ENCODE data around the gene KEAP1.
"Not testable (repeated sequence)": the region's sequence is repeated elsewhere in the genome, so short reads cannot be mapped to it uniquely, and the experiment has no call there.

KEAP1 gene

DNA sequence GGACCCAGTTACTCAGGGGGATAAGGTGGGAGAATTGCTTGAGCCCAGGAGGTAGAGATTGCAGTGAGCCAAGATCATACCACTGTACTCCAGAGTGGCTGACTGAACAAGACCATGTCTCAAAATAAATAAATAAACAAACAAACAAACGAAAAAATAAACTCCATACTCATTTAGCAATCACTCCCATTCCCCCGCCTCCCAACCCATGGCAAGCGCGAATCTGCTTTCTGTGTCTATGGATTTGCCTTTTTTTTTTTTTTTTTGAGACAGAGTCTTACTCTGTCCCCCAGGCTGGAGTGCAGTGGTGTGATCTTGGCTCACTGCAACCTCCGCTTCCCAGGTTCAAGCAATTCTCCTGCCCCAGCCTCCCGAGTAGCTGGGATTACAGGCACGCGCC is 23.7 kb upstream of the KEAP1 start:
- DNase-seq; intact Hi-C loops (cut with DNase I): not testable (repeated sequence)

DNA sequence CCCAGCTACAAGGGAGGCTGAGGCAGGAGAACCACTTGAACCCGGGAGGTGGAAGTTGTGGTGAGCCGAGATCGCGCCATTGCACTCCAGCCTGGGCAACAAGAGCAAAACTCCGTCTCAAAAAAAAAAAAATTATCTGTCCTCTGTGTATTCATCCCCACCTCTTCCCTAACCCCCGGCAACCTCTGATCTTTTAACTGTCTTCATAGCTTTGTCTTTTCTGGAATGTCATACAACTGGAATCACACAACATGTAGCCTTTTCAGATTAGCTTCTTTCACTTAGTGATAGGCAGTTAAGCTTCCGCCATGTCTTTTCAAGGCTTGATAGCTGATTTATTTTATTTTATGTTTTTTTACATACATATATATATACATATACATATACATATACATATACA is 22.5 kb upstream of the KEAP1 start:
- DNase-seq: no peak
- intact Hi-C loops (cut with DNase I): no loop called here

DNA sequence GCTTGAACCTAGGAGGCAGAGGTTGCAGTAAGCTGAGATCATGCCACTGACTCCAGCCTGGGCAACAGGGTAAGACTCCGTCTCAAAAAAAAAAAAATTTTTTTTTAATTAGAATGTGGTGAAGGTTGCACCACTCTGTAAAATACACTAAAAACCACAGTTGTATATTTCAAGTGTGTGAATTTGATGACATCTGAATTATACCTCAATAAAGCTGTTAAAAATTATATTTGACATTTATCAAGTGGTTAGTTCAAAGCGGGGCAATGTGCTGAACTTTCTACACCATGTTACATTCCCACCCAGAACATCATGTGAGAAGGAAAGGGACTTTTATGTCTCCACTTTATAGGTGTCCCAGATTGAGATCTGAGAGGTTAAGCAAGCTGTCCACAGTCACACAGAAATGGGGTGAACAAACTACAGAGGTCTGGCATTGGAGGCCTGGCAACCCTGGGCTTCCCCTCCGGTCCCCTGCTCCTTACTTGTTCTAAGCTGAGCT is 20.0 kb upstream of the KEAP1 start:
- no peak for DNase-seq
- intact Hi-C loops (cut with DNase I): no loop called here

DNA sequence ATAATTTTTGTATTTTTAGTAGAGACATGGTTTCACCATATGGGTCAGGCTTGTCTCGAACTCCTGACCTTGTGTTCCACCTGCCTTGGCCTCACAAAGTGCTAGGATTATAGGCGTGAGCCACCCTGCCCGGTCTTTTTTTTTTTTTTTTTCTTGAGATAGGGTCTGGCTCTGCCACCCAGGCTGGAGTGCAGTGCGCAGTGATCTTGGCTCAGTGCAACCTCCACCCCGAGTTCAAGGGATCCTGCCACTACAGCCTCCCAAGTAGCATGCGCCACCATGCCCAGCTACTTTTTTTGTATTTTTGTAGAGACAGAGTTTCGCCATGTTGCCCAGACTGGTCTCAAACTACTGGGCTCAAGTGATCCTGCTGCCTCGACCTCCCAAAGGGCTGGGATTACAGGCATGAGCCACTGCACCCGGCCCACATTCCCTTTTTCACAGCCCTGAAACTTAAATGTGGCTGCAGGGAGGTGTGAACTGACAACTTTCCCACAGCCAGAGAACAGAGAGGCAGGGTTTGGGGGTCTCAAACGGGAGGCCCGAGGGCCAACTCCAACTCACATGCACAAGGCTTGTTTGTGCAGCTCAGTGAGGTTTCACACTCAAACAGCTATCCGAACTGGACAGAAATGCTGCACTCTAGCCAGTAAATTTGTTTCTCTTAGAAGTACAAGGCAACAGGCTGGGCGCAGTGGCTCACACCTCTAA is 18.5 kb upstream of the KEAP1 start:
- peak in 1 of 10 donors; percentile 74 for DNase-seq
- intact Hi-C loops (cut with DNase I): no loop called here

DNA sequence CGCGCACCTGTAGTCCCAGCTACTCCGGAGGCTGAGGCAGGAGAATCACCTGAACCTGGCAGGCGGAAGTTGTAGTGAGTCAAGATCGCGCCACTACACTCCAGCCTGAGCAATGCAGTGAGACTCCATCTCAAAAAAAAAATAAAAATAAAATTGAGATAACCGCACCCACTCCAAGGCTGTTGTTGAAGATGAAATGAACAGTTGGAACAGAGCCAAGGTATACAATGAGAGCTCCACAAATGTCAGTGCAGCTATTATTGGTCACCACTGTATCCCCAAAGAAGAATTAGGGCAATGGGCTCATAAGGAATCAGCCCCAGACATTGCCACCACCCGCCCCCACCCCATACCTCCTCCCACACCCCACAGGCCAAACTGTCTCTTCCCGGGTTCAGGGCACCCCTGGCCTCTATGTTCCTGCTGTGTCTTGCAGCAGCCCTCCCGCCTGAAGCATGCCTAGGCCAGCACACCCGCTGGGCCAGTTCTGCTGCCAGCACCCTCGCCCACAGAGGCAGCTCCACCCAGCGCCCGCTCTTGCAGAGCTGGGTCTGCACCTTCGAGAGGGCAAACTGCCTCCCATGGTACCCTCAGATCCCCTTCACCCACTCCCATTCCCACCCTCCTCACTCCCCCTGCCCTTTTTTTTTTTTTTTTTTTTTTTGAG is 17.6 kb upstream of the KEAP1 start:
- no peak for DNase-seq
- intact Hi-C loops (cut with DNase I): no loop called here

DNA sequence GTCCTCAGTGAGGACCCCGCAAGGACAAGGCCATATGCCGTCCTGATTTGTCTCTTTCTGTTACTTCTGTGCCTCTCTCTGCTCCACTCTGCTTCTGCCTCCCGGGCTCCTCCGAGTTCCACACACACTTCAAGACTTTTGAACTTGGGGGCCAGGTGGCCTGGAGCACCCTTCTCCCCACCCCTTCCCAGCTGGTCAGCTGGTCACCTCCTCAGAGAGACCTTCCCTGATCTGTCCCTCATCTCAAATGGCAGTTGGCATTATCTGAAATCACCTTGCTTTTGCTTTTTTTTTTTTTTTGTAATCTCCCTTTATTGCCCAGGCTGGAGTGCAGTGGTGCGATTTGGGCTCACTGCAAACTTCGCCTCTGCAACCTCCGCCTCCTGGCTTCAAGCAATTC is 16.3 kb upstream of the KEAP1 start:
- intact Hi-C loops (cut with DNase I): no loop called here
- no peak for DNase-seq

DNA sequence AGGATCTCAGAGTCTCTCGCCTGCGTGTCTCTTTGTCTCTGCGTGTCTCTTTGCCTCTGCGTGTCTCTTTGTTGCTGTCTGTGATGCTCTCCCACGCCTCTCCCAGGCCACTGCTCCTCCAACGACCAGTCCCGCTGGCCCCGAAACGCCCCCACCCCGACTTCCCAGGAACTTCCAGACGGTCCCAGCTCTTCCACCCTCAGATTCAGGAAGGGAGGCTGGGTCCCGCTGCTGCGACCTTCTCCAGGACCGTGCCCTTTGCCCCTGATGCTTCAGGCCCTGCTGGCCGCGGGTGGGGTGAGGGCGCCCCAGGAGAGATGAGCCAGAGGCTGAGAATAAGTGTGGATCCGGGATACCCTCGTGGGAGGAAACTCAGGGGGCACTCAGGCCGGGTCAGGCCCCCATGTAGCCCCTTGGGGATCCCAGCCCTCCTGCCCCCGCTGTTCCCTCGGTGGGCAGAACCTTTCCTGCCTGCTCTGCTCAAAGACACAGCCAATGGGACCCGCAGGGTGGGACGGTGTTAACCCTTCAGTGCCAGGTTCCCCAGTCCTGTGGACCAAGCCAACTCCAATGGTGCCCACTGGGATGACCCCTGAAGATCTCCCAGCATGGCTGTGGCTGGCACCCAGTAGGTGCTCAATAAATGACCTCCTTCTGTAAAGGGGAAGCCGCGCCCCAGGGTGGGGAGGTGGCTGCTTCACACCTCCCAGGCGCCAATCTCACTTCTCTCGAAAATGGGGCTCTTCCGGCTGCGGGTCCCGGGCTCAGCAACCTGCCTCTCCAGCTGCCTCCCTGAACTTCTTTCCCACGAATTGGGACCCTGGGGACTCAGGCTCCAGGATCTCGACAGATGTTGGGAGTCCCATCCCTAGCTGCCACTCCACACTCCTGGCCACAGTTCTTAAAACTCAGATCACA is 15.5 kb upstream of the KEAP1 start:
- intact Hi-C loops (cut with DNase I): no loop called here
- peak in 4 of 10 donors; percentile 15 to 88 (median 46) for DNase-seq

DNA sequence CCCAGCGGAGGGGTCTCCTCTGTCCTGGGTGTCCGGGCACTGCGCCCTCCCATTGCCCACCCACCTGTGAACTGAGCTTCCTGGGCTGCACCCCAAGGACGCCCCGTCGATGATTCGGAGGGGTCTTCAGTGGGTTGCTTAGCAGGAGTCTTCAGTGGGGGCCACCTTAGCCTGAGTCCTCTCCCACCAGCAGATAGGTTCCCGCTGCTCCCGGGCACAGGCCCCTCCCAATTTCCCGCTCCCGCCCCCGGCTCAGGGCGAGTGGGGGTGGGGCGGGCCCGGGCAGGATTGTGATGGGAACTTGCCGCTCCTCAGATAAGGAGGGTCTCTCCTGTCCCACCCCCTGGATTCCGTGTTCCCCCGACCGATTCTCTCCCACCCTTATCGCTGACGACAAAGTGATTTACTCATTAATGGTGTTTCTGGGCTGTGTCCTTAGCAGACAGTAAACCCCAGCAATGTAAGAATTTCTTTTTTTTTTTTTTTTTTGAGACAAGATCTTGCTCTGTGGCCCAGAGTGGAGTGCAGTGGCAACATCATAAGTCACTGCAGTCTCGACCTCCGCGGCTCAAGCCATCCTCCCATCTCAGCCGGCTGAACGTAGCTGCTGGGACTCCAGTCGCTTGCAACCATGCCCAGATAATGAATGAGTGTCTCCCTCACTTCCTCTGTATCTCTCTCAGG is 14.7 kb upstream of the KEAP1 start:
- DNase-seq: peak in 7 of 10 donors; percentile 31 to 94 (median 54)
- intact Hi-C loops (cut with DNase I): no loop called here

DNA sequence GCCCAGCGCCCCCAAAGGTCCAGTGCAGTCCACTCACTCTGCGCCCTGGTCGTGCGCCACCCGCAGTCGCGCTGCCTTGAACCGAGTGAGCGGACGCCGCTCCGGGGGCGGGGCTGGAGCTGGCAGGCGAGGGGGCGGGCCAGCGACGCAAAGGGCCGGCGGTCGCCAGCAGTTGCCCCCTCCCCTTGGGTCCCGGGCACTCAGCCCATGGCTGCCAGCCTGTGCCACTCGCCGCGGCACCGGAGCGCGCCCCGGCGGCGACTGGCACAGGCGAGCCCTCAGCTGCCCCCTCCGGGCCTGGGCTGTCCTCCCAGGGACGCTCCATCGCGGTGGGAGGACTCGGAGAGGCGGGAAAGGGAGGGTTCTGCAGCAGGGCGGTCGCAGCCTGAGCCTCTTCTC is 14.2 kb upstream of the KEAP1 start, which contains the start of gene S1PR5:
TSS of gene S1PR5 (minus strand) at position 87 of the 399 bp plus-strand sequence. CDS start 2,436 bp downstream, outside the sequence.
- intact Hi-C loops (cut with DNase I): no loop called here
- DNase-seq: peak; percentile 71 to 98 (median 82)

DNA sequence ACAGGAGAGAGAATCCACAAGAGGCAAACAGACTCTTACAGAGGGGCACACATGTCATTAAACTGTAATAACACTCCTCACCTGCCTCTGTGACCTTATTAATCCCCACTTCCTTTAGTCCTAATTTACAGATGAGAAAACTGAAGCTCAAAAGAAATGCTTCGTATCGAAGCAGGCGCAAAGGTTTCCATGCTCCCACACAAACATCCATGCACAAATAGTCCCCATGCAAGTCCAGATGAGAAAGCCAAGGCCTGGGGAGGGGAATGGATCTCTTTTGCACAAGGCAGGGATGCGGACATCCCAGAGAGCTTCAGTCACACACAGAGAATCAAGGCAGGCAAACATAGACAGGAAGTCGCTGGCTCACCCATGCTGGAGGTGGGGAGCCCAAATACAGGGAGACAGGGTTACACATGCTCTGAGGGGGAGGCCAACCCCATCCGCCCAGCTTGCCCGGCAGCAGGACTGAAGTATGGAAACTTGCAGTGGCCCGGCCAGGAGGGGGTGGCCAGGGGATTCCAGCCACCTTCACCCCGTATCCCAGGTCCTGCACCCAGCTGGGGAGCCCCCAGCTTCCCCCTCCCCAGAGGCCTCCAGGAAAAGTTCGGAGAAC is 13.6 kb upstream of the KEAP1 start:
- intact Hi-C loops (cut with DNase I): no loop called here
- DNase-seq: no peak

DNA sequence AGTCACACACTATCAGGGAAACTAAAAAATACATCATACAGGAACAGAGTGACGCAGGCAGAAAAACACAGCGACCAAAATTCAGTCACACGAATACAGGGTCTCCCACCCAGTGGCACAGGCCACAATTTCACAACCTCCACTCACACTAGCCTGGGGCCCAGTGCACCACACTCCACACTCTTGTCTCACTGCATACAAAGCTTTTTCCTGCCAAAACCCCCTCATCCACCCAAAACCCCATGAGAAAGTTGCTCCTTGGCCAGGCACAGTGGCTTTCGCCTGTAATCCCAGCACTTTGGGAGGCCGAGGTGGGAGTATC is 12.9 kb upstream of the KEAP1 start:
- intact Hi-C loops (cut with DNase I): no loop called here
- DNase-seq: no peak

DNA sequence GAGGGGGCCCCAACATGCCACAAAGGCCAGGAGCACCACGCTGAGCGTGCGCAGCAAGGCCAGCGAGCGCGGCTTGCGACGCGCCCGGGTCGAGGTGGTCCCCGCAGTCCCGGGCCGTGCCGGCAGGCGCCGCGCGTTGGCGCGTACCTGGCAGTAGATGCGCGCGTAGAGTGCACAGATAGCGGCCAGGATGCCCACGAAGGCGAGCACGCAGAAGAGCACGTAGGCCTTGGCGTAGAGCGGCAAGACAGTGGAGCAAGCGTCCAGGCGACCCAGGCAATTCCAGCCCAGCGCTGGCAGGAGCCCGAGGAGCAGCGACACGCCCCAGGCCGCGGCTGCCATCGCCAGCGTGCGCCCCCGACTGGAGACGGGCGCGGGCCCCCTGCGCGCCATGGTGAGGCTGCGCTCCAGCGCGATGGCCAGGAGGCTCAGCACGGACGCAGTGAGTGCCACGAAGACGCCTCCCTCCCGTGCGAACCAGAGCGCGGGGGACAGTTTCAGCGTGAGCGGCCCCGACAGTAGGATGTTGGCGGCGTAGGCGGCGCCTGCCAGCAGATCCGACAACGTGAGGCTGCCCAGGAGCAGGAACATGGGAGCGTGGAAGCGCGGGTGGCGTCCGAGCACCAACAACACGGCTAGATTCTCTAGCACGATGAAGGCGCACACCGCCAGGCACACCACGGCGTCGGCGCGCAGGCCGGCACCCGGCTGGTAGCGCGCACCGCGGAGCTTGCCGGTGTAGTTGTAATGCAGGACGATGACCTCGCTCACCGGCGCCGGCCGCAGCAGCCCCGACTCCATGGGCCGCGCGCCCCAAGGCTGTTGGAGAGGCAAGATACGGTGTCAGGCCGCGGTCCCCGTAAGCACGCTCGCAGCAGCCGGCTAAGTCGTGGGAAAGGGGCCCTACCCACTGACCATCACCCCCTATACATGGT is 11.3 kb upstream of the KEAP1 start:
- intact Hi-C loops (cut with DNase I): no loop called here

DNA sequence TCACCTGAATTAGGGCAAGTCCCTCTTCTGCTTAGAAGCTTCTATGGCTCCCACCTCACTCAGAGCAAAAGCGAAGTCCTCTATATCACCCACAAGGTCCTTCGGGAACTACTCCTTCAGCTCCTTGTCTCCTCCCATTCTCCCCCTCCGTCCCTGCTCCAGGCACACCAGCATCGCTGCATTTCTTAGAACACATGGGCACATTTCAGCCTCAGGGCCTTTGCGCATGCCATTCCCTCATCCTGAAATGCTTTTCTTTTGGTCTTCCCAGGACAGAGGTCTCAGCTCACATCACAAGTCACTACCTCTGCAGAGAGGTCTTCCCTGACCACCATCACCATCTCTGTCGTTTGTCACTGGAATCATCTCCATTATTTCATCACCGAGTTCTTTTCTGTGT is 10.1 kb upstream of the KEAP1 start:
- DNase-seq: no peak
- intact Hi-C loops (cut with DNase I): no loop called here

More for the DNA sequence above, 11.3 kb upstream of the KEAP1 start:
- peak in 2 of 10 donors; percentile 44 to 89 for DNase-seq

DNA sequence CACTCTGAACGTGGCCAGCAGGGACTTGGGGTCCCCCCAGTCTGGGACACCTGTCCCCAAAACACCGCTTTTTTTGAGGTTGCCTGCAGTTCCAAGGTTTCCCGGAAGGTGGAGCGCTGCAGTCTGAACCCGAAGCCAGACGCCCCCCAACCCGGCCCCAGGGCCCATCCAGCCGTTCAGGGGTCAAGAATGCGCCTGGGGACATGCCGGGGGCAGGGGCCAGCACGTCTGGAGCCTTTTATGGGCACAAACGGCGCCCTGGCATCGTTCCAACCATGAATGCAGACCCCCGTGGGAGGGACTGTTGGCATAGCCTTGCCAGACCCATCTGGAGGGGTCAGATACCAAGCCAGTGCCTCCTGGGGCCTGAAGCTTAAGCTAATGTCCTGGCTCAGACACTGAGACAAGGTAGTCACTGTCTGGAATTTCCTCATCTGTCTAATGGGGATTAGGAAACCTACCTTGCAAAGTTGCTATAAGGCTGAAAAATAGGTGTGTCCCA is 7.2 kb upstream of the KEAP1 start:
- intact Hi-C loops (cut with DNase I): no loop called here
- peak in 2 of 10 donors; percentile 19 to 87 for DNase-seq

DNA sequence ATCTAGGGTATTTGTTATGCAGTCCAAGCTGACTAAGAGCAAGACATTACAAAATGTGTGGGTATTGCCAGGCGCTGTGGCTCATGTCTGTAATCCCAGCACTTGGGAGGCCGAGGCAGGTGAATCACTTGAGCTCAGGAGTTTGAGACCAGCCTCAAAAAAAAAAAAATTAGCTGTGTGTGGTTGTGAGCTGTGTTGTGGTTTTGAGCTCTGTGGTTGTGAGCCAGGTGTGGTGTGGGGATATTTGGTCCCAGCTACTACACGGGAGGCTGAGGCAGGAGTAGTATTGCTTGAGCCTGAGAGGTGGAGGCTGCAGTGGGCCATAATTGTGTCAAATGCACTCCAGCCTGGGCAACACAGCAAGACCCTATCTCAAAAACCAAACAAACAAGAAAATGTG is 5.6 kb upstream of the KEAP1 start:
- intact Hi-C loops (cut with DNase I): loop anchor here (10.0 kb wide), 1 partner anchor 146 kb away; the partner anchor contains the start of gene ILF3
- DNase-seq: no peak

DNA sequence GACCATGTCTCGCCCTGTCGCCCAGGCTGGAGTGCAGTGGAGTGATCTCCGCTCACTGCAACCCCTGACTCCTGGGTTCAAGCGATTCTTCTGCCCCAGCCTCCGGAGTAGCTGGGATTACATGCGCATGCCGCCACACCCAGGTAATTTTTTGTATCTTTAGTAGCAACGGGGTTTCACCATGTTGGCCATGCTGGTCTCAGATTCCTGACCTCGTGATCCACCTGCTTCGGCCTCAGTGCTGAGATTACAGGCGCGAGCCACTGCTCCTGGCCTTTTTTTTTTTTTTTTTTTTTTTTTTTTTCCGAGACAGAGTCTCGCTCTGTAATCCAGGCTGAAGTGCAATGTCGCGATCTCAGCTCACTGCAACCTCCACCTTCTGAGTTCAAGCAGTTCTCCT is 4.9 kb upstream of the KEAP1 start:
- no peak for DNase-seq
- intact Hi-C loops (cut with DNase I): loop anchor here (10.0 kb wide), 1 partner anchor 147 kb away; the partner anchor contains the start of gene ILF3

DNA sequence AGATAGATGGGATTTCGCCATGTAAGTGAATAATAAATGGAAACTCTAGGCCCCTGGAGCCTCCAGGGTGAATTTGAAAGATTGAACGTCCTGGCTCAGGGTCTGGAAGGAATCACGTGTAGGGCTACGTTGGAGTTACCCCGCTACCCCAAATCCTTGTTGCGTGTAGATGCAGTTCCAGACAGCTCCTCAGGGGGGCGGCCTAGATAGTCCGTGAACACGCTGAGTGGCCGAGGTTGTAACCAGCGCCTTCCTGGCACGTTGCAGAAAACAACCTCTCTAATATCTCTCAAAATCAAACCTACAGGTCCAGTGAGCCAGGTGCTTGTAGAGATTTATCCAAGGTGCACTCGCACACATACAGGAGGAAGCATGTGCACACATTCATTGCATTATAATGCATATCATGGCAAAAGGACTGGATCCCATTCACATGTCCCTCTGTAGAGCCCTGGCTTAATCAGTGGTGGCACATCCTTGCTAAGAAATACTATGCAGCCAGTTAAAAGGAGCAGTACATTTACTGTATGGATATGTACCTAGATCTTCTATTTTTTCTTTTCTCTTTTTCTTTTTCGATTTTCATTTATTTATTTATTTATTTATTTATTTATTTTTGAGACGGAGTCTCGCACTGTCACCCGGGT is 2.5 kb upstream of the KEAP1 start:
- intact Hi-C loops (cut with DNase I): loop anchor here (10.0 kb wide), 1 partner anchor 149 kb away; the partner anchor contains the start of gene ILF3
- DNase-seq: peak in 8 of 10 donors; percentile 34 to 94 (median 69)

DNA sequence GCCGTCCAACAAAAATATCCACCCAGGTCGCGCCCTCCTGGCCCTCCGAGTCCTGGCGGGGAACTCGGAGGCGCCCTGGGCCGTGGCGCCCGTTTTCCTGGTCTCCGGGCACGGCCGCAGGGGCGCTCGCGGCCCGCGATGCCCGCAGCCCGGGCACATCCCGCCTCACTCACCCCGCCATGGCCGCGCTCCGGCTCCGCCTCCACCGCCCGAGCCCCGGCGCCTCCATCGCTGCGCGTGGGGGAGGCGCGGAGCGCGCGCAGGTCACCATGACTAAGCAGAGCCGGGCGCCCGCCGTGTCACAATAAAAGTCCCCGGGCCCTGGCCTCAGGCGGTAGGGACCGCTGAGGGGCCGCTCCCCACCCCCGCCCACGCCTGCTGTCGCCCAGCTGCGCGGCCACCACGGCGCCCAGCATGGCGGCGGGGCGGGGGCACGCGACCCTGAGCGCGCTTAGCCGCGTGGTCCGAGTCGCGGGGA is 593 bp downstream of the KEAP1 start:
- DNase-seq: peak; percentile 83 to 98 (median 90)
- intact Hi-C loops (cut with DNase I): loop anchor here (5.0 to 10.0 kb wide), 2 partner anchors 65 to 152 kb away; partner anchors contain the start of genes CDKN2D, ILF3 and KRI1

Data from posterior cingulate gyrus (tissue), 11 donors.